Neural progenitor cell (in vitro differentiated cells): Measurements from ENCODE around the gene KCTD16. TPM values are rescaled to one million over a fixed set of nuclear protein-coding genes. Genes with fewer than 3 reads are reported as not detected.

Experiments
- DNase-seq: peaks from one replicate; pipeline ENCODE4 v3.0.0-alpha.2; 2016; ENCODE audit warnings: low spot score
- H2AFZ ChIP-seq: fragments of 200-600 bp; sonication (generic); replicated peaks from 2 replicates; pipeline ENCODE4 v1.6.1; 2016; ENCODE audit warnings: antibody characterized with exemption
- H3F3A ChIP-seq: fragments of 200-600 bp; sonication (generic); 2 replicates; pipeline ENCODE4 v1.6.1; 2016; ENCODE audit warnings: antibody characterized with exemption, low read depth
- H3K27ac ChIP-seq: fragments of 200-600 bp; sonication (generic); 2 replicates; pipeline ENCODE4 v1.5.1; 2016; ENCODE audit warnings: mild to moderate bottlenecking
- H3K27me3 ChIP-seq: fragments of 200-600 bp; sonication (generic); 2 replicates; pipeline ENCODE4 v1.6.1; 2016; ENCODE audit warnings: mild to moderate bottlenecking, moderate library complexity
- H3K36me3 ChIP-seq: fragments of 200-600 bp; sonication (generic); 2 replicates; pipeline ENCODE4 v1.5.1; 2016
- H3K4me1 ChIP-seq: fragments of 200-600 bp; sonication (generic); 2 replicates; pipeline ENCODE4 v1.6.1; 2016; ENCODE audit warnings: mixed run types
- H3K4me2 ChIP-seq: fragments of 200-600 bp; sonication (generic); 2 replicates; pipeline ENCODE4 v1.6.1; 2016
- H3K4me3 ChIP-seq: fragments of 200-600 bp; sonication (generic); 2 replicates; pipeline ENCODE4 v1.5.1; 2016
- H3K79me2 ChIP-seq: fragments of 200-600 bp; sonication (generic); 2 replicates; pipeline ENCODE4 v1.6.1; 2016; ENCODE audit warnings: low read depth
- H3K9ac ChIP-seq: fragments of 200-600 bp; sonication (generic); 2 replicates; pipeline ENCODE4 v1.6.1; 2016
- H3K9me3 ChIP-seq: fragments of 200-600 bp; sonication (generic); 2 replicates; pipeline ENCODE4 v1.5.1; 2016; ENCODE audit warnings: low read depth
- H4K20me1 ChIP-seq: fragments of 200-600 bp; sonication (generic); 2 replicates; pipeline ENCODE4 v1.6.1; 2016; ENCODE audit warnings: low read depth
- H3K27ac Mint-ChIP-seq: 3 replicates; pipeline ENCODE4 v1.8.0; 2021; ENCODE audit warnings: mixed read lengths
- H3K27me3 Mint-ChIP-seq: 2 replicates; pipeline ENCODE4 v1.8.0; 2022; ENCODE audit warnings: low read depth, mild to moderate bottlenecking, inconsistent platforms, moderate library complexity, mixed read lengths; ENCODE audit not compliant: insufficient read depth
- H3K36me3 Mint-ChIP-seq: 3 replicates; pipeline ENCODE4 v1.8.0; 2021; ENCODE audit warnings: mixed read lengths
- H3K4me1 Mint-ChIP-seq: 3 replicates; pipeline ENCODE4 v1.8.0; 2021; ENCODE audit warnings: mixed read lengths
- H3K4me3 Mint-ChIP-seq: 3 replicates; pipeline ENCODE4 v1.8.0; 2021; ENCODE audit warnings: mild to moderate bottlenecking, moderate library complexity, mixed read lengths
- H3K9me3 Mint-ChIP-seq: 3 replicates; pipeline ENCODE4 v1.8.0; 2020; ENCODE audit warnings: mixed read lengths
- EZH2 ChIP-seq: fragments of 200-600 bp; sonication (generic); IDR thresholded peaks from 2 replicates; pipeline ENCODE4 v1.6.1; 2017; ENCODE audit warnings: antibody characterized with exemption, mild to moderate bottlenecking, moderate library complexity
- EZH2phosphoT487 ChIP-seq: fragments of 200-600 bp; sonication (generic); IDR thresholded peaks from 2 replicates; pipeline ENCODE4 v1.6.1; 2017; ENCODE audit warnings: antibody characterized with exemption
- total RNA-seq: library from RNA; depleted of rRNA; stranded (reverse); fragments of >200 nt; gene quantifications from 2 replicates; pipeline ENCODE4 v1.2.3, GENCODE V29; 2015; ENCODE audit warnings: low replicate concordance
- TF ChIP-seq, protein P1 (sequence below): fragments of 200-600 bp; sonication (generic); IDR thresholded peaks from 2 replicates; pipeline ENCODE4 v1.5.1; 2017; ENCODE audit warnings: antibody characterized with exemption, mild to moderate bottlenecking

KCTD16 gene
- total RNA-seq, 1 donor from 2014 or later = 1.6 TPM

DNA sequence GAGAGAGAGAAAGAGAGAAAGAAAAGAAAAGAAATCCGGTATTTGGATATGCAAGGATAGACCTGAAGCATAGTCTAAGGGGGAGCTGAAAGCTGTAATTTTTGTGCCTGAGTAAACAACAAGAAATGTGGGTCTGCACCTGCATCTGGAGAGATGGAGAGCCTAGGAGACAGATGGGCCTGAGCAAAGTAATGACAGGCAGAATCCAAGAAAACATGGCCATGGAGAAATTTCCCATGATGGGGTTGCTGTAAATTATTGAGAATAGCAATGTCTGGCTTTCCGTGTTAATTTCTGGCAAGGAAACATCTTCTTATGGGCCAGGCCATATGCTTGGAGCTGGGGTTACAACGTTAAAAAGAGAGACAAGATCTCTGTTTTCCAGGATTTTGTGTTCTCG lies 40.4 kb upstream of the KCTD16 start:
- DNase-seq = no peak
- H3K4me1 Mint-ChIP-seq = peaks cover 6% of the 10 kb centered on the region
- H4K20me1 ChIP-seq = no peaks in the 10 kb centered on the region
- no peaks in the 10 kb centered on the region for H3K9me3 ChIP-seq
- TF ChIP-seq, protein P1, sequence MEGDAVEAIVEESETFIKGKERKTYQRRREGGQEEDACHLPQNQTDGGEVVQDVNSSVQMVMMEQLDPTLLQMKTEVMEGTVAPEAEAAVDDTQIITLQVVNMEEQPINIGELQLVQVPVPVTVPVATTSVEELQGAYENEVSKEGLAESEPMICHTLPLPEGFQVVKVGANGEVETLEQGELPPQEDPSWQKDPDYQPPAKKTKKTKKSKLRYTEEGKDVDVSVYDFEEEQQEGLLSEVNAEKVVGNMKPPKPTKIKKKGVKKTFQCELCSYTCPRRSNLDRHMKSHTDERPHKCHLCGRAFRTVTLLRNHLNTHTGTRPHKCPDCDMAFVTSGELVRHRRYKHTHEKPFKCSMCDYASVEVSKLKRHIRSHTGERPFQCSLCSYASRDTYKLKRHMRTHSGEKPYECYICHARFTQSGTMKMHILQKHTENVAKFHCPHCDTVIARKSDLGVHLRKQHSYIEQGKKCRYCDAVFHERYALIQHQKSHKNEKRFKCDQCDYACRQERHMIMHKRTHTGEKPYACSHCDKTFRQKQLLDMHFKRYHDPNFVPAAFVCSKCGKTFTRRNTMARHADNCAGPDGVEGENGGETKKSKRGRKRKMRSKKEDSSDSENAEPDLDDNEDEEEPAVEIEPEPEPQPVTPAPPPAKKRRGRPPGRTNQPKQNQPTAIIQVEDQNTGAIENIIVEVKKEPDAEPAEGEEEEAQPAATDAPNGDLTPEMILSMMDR = no peak
- no peak for TF ChIP-seq EZH2phosphoT487
- TF ChIP-seq EZH2 = no peak
- no peaks in the 10 kb centered on the region for H3K9me3 Mint-ChIP-seq
- H3K36me3 ChIP-seq = no peaks in the 10 kb centered on the region
- H3K4me2 ChIP-seq = no peak overlapping the region
- peaks cover 5% of the 10 kb centered on the region for H3K27me3 Mint-ChIP-seq
- H3K79me2 ChIP-seq = no peaks in the 10 kb centered on the region
- H3K4me1 ChIP-seq = no peaks in the 10 kb centered on the region
- H3K4me3 Mint-ChIP-seq = no peak overlapping the region
- no peak overlapping the region for H3K27ac ChIP-seq
- H3F3A ChIP-seq = no peaks in the 10 kb centered on the region
- H3K27ac Mint-ChIP-seq = no peak overlapping the region
- H2AFZ ChIP-seq = no peak overlapping the region
- H3K4me3 ChIP-seq = no peak overlapping the region
- H3K36me3 Mint-ChIP-seq = no peaks in the 10 kb centered on the region
- no peak overlapping the region for H3K9ac ChIP-seq
- H3K27me3 ChIP-seq = no peaks in the 10 kb centered on the region

DNA sequence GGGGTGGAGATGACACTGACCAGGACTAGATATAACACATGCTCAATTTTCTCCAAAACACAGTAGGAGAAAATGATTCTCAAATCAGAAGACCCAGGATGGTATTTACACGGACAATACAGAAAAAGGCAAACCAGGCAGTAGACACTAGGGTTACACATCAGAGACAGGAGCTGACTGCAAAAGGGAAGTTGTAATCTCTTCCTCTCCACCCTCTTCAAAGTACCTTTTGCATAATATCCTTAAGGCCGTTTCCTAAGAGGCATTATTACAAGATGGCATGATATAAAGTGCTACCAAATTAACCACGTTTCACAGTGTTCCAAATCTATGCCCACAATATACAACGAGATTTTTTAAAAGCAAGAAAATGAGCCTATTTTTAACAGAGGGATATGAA lies 39.4 kb upstream of the KCTD16 start:
- H3K27ac ChIP-seq = no peak overlapping the region
- no peaks in the 10 kb centered on the region for H4K20me1 ChIP-seq
- H3K9ac ChIP-seq = no peak overlapping the region
- H3K27me3 ChIP-seq = no peaks in the 10 kb centered on the region
- no peak for DNase-seq
- Mint-ChIP-seq H3K4me1 (no peaks in the 10 kb centered on the region), H3K27me3 (peaks cover 5% of the 10 kb centered on the region), H3K4me3 (no peak overlapping the region), H3K36me3 (no peaks in the 10 kb centered on the region), H3K9me3 (no peaks in the 10 kb centered on the region), H3K27ac (no peak overlapping the region)
- H3F3A ChIP-seq = no peaks in the 10 kb centered on the region
- no peaks in the 10 kb centered on the region for H3K36me3 ChIP-seq
- H2AFZ ChIP-seq = no peak overlapping the region
- H3K79me2 ChIP-seq = no peaks in the 10 kb centered on the region
- no peaks in the 10 kb centered on the region for H3K9me3 ChIP-seq
- H3K4me1 ChIP-seq = no peaks in the 10 kb centered on the region
- H3K4me2 ChIP-seq = no peak overlapping the region
- no peak overlapping the region for H3K4me3 ChIP-seq
- TF ChIP-seq EZH2 (no peak), EZH2phosphoT487 (no peak)
- TF ChIP-seq, protein P1 = no peak

DNA sequence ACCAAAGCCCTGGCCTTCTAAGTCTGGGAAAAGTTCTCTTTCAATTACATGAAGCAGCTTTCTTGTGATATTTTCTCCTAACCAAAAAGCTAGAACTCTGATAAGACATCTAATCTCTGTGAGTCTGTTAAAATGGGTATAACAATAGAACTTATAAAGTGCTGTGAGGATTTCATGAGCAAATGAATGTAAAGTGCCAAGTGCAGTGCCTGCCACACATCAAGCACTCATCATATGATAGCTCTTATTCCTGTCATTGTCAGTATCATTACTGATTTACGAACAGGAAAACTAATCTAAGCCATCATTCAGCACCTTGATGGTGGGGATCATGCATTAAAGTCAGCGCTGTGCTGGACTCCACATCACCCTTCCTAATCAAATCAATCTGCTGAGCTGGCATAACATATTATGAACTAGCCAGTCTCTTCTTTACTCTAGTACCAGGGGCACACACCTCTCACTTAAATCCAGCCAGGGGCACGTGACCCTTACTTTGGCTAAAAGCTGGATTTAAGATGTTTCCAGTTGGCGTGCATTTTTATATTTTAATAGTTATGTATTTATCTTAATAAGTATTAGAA lies 37.5 kb upstream of the KCTD16 start:
- no peaks in the 10 kb centered on the region for H3K9me3 ChIP-seq
- no peak for TF ChIP-seq EZH2
- TF ChIP-seq, protein P1 = no peak
- no peak for TF ChIP-seq EZH2phosphoT487
- no peak for DNase-seq
- no peaks in the 10 kb centered on the region for H3K27me3 Mint-ChIP-seq
- H3K36me3 ChIP-seq = no peaks in the 10 kb centered on the region
- no peaks in the 10 kb centered on the region for H4K20me1 ChIP-seq
- H3K27me3 ChIP-seq = no peaks in the 10 kb centered on the region
- H3K4me1 ChIP-seq = no peaks in the 10 kb centered on the region
- no peak overlapping the region for H3K4me3 Mint-ChIP-seq
- H3K4me2 ChIP-seq = no peak overlapping the region
- no peaks in the 10 kb centered on the region for H3K36me3 Mint-ChIP-seq
- no peak overlapping the region for H3K4me3 ChIP-seq
- H3K27ac ChIP-seq = no peak overlapping the region
- H3K9me3 Mint-ChIP-seq = no peaks in the 10 kb centered on the region
- no peak overlapping the region for H3K27ac Mint-ChIP-seq
- H3K4me1 Mint-ChIP-seq = no peaks in the 10 kb centered on the region
- no peak overlapping the region for H3K9ac ChIP-seq
- no peaks in the 10 kb centered on the region for H3F3A ChIP-seq
- H2AFZ ChIP-seq = no peak overlapping the region
- H3K79me2 ChIP-seq = no peaks in the 10 kb centered on the region
